UCSD-AML1 (cell line): ENCODE data around the gene AUP1.

Experiments used
- DNase-seq: peaks from one replicate; lab custom pipeline; 2025; ENCODE audit not compliant: unreplicated experiment; lab: John Stamatoyannopoulos, UW

The AUP1 gene

DNA sequence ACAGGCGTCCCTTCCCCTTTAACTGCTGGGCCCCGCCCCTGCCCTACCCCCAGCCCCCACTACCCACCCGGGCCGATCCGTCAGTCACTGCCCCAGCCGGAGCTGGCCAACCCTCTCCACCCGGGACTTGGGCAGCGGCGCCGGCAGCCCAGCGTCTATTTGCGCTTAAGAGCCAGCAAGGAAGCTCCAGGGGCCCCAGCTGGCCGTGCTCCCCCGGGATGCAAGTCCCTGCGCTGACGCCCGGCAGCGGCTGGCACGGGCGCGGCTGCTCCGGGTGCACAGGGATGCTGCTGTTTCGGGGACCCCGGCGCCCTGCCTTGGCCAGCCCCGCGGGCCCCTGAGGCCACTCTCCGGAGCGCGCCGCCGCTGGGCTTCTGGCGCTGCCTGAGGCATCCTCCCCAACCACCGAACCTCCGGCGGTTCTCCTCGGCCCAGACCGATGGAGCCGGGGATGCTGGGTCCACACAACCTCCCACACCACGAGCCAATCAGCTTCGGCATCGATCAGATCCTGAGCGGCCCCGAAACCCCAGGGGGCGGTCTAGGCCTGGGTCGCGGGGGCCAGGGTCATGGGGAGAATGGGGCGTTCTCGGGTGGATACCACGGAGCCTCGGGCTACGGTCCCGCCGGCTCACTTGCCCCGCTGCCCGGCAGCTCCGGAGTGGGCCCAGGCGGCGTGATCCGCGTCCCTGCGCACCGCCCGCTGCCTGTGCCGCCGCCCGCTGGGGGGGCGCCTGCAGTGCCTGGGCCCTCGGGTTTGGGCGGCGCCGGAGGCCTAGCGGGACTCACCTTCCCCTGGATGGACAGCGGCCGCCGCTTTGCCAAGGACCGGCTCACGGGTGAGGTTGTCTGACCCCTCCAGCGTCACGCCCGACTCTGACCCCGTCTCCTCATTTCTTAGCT lies 14.9 kb downstream of the AUP1 start, which contains the start of gene TLX2:
Gene TLX2, plus strand, starts transcription at position 83 of the 903 bp plus-strand sequence. Its CDS starts 357 bp downstream, at position 440.
- DNase-seq, result no peak

DNA sequence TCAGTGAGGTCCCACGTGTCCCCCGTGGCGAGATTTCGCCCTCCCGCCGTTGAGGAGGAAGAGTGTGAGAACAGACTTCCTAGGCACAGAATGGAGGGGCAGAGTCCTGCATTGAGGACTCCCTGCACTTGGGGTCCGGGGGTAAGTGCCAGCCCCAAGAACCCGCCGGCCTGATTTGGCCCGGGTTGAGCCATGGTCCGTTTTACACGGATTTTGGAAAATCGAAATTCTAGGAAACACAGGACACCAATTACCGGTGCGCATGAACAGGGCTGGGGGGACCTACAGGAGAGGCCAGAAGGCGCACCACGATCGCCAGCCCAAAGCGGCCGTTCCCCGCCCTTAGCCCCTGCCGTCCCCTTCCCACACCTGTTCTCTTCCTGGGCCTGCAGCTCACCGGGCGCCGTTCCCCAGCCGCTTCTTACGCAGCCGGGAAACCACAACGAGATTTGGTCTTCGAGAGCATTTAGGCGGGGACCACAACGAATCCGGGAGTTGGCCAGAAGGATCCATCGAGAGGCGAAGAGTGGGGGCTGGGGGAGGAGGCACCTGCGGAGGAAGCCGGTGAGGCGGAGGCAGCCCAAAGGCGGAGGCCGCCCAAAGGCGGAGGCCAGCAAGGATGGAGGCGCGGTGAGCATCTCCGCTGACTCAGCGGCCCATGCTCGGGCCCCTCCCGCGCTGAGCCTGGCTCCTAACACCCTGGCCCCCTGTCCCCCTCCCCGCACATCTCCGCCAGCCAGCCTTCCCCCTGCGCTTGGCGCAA lies 15.7 kb downstream of the AUP1 start:
- DNase-seq, result no peak

DNA sequence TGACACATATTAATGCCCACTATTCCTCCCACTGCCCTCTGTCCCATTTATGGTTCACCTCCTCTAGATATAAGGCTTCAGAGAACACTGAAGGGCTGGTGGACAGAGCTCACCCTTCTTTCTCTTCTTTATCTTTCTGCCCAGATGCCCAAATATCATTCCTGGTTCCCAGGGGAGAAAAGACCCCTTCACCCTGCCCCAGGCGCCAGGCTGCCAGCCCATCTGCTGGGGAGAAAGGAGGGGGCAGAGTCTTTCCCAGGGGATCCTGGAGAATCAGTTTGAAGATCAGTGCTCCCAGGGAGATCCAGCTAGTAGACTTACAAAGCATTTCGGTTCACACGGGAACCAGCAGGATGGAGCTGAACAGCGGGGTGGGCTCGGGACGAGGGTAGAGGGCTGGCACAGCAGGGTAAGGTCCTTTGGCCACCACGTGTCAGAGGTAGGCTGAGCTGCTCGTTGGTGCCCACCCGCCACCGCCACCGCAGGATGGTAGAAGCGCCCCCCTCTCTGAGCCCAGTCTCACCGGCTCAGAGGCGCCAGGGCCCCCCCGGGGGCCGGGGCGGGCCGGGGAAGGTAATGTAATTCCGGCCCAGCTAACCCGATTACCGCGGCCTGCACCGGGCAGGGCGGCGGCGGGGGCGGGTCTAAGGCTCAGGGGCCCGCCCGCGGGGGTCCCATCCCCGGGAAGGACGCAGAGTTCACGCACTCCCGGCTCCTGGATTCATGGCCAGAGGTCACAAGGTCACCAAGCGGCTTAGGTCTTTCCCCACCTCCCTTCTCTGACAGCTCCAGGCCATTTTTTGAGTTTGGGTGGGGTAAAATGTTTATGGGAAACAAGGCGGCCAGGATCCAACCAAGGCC lies 16.5 kb downstream of the AUP1 start:
- no peak for DNase-seq

DNA sequence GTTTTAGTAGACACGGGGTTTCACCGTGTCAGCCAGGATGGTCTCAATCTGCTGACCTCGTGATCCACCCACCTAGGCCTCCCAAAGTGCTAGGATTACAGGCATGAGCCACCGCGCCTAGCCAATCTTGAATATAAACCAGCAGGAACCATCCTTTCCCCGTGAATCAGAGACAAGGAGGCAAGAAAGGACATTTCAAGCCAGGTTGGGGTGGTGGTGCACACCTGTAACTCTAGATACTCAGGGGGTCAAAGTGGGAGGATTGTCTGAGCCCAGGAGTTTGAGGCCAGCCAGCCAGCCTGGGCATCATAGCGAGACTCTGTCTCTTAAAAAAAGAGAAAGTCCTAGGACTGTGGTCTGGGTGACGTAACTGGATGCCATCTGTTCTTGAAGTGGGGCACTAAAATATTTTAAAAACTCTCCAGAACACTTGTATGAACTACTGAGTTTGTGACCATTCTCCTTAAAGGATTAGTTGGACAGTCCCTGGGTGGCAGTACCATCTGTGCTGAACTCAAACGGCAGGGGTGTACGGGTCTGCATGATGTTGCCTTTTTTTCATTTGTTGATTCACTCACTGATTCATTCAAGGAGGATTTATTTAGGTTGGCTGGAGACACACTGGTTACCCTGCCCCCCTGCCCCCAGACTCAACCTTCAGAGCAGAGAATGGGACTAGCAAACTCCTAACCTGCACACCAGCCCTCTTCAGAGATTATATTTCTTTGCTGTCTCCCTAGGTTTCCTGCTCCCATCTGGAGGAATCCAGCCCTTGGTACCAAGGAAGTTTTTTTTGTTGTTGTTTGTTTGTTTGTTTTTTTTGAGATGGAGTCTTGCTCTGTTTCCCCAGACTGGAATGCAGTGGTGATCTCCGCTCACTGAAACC lies 18.2 kb downstream of the AUP1 start:
- DNase-seq, result no peak

DNA sequence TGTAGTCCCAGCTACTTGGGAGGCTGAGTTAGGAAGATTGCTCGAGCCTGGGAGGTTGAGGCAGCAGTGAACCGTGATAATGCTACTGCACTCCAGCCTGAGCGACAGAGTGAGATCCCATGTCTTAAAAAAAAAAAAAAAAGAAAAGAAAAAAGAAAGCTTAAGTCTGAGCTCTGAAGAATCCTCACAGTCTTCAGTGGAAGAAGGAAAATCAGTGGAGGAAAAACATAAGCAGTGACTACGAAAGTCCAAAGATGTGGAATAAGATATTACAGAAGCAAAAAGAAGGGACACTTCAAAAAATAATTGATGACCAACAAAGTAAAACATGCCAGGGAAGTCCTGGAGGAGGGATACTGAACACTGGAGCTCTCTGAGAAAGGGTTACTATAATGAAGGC lies 19.2 kb downstream of the AUP1 start:
- DNase-seq, result no peak

DNA sequence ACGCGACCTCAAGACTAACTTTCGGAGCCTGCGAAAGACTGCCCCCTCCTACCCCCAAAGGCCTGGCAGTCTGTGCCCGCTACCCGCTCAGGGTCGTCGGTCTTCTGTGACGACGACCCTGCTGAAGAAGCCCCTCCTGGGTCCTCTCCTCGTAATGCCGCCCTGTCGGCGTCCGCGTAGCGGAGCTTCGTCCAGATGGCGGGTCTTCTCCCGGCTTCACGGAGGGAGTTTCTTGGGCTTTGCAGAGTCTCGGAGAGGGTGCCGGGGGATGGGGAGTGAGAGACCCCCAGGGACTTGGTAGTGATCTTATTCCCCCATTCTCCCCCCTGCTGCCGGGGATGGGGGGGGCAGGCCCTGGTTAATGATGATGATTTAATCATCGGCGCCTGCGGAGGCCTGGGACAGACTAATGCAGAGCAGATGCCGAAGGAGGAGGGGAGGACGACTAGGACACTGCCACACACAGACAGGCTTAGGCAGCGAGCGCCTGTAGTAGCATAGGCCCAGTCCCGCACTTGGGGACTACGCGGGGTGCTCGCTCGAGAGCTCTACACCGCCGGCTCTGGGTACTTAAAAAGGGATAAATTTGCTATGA lies 21.5 kb downstream of the AUP1 start:
- no peak for DNase-seq

DNA sequence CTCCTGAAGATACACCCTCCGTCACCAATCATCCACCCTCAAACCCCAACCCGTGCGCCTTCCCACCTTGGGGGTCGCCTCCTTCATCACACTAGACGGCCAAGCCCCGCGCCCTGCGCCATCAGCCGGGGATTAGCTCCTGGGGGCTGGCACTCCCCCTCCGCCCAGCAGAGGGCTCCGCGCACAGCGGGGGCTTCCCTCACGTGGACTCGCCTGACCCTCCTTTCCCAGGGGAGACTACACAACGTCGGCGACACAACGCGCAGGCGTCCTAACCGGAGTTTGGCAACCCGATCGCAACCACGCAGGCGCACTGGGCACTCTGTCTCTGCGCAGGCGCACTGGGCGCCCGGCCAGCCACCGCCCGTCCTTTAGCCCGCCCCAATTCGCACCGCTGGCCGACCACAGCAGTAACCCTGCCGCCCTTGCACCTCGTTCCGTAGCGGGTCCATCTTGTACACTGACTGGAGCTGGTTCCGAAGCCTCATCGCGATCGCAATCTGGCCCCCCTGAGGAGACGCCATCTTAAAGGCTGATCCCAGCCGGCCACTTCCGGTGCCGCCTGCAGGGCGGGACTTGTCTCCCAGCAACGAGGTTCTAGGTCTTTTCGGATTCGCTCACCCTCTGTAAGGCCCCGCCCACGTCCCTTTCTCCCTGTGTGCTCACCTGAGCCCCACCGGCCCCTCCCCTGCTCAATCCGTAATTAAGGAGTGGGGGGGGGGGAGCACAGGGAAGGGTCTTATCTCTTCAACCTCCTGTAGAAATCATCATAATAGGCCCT lies 22.2 kb downstream of the AUP1 start, which contains the start of gene PCGF1:
Gene PCGF1, minus strand, starts transcription at position 551 of the 781 bp plus-strand sequence. Its CDS starts 27 bp downstream, at position 524.
- peak; percentile 98 for DNase-seq

DNA sequence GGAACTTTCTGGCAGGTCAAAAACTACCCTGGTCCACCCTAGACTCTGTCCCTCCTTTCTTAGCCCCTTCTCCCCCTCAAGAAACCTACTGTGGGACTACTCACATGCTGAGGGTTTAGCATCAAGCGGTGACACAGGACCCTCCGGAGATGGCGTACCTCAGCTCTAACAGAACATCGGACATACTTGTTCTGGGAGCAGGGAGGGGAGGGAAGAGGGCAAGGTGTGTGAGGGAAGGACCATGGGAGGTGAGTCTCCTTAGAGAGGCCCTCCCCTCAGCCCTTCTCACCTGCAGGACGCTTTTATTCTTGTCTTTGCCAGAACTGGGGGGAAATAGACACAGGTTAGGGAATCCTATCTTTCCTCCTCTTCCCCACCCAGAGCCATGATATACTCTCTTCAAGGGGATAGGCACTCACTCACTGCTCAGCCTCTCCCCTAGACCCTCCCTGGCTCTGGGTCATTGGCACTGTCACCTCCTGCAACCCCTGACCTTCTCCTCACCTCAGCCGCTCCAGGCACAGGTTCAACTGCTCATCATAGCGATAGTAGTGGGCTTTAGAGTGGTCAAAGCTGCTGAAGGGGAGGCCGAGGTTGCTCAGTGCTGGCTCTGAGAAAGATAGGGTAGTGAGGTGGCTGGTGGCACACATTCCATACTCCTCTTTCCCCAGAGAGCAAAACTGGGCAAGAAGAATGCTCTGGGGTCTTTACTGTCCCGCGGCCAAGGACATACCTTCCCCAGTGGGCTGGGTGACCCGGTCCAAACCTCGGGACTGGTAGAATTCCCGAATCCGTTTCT lies 23.9 kb downstream of the AUP1 start:
- no peak for DNase-seq

DNA sequence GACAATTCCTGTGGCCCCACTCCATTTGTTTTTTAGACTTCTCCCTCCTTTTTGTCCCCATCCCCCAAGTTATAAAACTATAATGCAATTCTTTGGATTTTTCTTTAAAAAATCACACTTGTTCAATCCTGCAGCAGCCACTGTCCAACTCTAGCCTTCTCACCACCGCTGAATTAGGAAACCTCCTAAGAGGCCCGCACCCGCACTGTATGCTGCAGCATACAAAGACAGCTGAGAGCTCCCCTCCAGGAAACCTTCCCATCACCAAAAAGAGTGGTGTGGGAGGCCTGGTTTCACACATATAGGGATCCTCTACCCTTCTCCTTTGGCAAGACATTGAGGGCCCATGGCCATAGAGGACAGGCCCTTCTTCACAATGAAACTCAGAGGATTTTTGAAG lies 24.9 kb downstream of the AUP1 start:
- no peak for DNase-seq

DNA sequence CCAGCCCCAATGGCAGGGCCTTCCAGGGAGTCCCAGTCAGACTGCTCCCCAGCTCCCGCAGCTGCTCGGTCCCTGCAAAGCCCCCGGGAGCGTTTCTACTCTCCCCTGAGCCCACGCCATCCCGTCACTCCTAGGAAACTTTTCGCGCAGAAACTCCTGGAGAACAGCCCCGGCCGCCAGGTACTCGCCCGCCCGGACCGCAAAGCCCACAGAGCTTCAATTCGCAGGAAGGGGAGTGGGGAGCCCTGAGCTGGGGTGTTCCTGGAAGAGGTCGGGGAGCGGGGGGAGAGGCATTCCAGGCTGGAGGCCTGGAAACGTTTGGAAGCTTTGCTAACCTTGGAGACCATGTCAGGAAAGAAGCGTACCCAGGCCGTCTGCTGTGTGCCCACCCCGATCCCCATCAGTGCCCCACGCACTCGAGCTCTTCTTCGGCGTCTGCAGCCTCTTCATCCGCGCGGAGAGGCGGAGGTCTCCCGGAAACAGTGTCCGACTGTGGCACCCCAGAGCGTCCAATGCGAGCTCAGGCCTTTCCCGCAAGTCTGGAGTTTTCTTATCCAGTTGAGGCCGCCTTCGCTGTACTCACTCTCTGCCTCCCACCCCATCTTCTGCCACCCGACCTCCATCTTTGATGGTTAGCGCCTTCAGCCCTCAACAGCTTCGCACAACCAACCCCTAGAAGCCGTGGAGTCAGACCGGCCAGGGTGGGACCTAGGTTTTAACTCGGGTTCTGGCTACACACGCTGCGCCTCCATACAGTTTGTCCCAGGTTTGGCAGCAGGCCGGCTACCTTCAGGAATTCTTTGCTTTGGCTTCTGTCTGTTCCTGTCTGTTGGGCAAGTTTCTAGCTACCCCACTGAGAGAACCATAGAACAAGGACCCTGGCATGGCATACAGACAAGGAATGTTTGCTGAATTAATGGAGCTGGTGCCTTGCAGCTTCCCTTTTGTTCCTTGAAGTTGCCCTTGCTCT lies 25.7 kb downstream of the AUP1 start:
- DNase-seq, result no peak

DNA sequence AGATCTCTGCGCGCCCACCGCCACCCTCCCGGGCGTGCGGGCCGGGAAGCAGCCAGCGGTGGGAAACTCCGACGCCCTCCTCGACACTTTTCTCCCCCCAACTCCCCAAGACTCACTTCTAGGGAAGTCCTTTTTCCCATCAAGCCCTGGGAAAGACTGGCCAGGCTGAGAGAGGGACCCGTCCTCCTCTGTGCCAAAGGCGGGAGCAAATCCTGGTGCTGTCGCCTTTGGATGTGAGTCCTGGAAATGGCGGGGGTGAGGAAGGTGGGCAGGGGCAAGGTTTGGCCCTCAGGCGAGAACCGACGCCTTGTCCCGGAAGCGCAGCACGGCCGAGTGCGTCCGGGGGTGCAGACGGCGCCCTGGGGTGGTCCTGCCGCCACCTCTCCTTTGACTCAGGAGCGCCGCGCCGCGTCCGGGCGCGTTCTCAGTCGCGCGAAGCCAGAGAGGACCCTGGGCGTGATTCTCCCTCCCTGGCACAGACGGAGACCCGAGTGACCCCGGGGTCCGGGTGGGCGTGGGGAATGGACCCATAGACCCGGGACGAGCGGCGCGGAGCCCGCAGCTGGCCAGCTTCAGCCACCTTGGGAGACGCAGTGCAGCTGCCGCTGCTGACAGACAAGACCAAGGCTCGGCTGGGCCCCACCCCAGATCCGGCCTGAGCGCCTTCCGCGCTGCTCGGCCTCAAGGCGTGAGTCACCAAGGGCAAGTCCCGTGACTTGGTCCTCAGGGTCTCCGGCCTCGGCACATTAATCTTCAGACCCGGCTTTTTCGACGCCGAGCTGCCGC lies 26.6 kb downstream of the AUP1 start:
- peak; percentile 86 for DNase-seq

DNA sequence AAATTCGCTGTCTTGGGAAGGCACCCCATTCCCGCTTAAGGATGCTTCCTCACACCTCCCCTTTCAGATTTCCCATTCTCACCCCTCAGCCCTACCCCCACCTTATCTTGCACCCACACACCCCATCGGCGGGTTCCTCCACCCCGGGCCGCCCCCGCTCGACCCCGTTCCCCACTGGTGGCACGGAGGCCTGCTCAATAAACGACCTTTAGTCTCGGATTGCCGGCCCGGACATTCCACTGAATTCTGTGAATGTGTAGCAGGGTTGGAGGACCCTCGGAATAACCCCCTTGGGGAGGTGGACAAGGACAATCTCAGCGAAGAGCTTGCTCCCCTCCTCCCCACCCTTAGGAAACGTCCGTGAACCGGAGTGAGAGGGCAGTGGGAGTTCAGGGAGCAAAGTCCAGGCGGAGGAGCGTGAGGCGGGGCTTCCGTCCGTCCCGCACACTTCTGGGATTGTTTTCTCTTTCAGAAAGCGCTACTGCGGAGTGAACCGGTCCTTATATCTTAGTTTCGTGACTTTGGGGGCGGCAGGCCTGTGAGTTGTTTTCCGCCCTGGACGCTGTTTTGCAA lies 27.3 kb downstream of the AUP1 start:
- no peak for DNase-seq

DNA sequence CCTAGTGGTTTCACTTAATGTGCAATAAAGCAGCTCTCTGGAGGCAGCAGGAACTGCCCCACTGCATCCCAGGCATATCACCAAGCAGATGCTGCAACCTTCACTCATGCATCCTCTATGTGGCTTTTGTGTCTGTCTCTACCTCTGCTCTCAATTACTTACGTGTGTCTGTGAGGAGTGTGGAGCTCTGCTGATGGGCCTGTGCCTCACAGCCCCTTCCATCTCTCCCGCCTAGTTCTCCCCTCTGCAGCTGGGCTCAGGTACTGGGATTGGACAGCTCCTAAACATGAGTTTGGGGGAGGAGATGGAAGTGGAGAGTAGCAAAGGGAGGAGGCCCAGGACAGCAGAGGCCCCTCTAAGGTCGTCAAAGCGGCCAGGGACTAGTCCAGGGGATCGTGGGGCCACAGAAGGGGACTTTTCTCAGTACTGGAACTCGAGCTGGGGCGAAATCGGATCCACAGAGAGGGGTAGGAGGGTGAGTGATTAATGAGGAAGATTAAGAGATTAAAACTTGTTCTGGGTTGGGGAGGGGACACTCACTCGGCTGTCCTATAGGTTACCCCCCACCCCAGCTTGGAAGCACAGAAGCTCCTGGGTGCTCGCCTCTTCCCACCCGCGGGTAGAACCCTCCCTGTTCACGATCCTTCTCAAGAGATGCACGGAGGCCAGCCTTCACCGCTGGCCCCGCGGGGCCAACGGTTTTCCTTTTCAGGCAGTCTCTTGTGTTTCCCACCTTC lies 28.0 kb downstream of the AUP1 start:
- DNase-seq, result no peak

DNA sequence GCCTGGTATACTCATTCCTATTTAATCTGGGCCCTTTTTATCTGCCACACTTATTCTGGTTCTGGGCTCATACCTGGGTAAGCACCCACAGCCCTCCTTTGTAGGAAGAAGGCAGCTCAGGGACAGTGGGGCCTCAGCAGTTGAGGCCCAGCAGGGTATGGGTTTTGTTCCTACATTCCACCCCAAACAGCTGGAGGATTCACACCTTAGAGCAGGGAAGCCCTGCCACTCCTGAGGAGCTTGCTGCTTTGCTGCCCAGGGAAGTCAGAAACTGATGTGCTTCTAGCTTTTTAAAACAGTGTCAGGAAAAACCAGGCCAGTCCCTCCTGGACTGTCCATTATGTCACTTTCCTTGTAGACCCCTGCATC lies 28.9 kb downstream of the AUP1 start:
- no peak for DNase-seq

DNA sequence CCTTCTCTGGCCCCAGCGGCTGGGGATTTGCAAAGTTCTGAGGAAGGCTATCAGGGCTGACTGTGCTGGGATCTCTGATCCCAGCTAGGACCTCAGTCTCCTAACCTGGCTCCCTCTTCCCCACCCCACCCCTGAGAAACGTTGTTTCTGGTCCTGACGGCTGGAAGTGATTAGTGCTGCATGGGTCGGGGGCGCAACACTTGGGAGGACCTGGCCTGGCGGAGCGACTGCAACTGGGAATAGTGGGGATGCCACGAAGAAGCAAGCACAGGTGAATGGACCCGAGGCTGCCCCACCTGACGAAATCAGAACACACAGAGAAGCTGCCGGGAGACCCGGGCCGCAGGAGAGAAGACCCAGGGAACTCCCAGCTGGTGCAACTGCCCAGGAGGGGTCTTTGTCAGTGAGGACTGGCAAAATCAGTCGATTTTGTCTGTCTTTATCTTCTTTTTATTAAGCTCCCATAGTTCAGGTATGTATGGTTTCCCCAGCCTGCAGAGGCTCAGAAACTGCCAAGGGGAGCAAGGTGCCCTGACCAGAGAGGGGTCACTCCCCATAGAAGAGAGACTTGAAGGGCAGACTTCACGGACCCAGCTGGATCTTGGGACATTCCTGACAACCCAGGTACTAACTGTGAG lies 29.4 kb downstream of the AUP1 start:
- no peak for DNase-seq
